PC-9 (cell line): Measurements from ENCODE around the gene SLC51A. TPM values are rescaled to one million over a fixed set of nuclear protein-coding genes. Genes with fewer than 3 reads are reported as not detected.

Experiments used
- BruUV-seq: library from RNA; stranded (reverse); fragments of 400-500 nt; replicated peaks from 2 replicates; lab custom pipeline; 2021; lab: Mats Ljungman, UMichigan
- CTCF ChIA-PET: fragments of 300-600 bp; sonication (Branson Sonifier 250); formaldehyde crosslinking; loops from one replicate; lab custom pipeline; 2022; ENCODE audit warnings: antibody characterized with exemption; lab: Charles Lee
- POLR2A ChIA-PET: fragments of 300-600 bp; sonication (Branson Sonifier 250); formaldehyde crosslinking; loops from one replicate; lab custom pipeline; 2022; ENCODE audit warnings: antibody characterized with exemption; ENCODE audit not compliant: unreplicated experiment; lab: Charles Lee
- DNase-seq, 2 experiments: peaks; one replicate each; pipeline versions ENCODE4 v3.0.0 to v3.0.0-alpha.2; 2015 to 2022; ENCODE audit warnings: mixed read lengths in 1 of 2
- H2AFZ ChIP-seq: fragments of 200-600 bp; sonication (generic); 2 replicates; pipeline ENCODE4 v1.8.1; 2017; ENCODE audit warnings: antibody characterized with exemption
- H3F3A ChIP-seq: fragments of 200-600 bp; sonication (generic); 2 replicates; pipeline ENCODE4 v1.8.1; 2017; ENCODE audit warnings: antibody characterized with exemption, mild to moderate bottlenecking, low read depth; ENCODE audit not compliant: insufficient read depth
- H3K27ac ChIP-seq: fragments of 200-600 bp; sonication (generic); 2 replicates; pipeline ENCODE4 v1.6.1; 2016; ENCODE audit warnings: mixed run types
- H3K27me3 ChIP-seq: fragments of 200-600 bp; sonication (generic); 2 replicates; pipeline ENCODE4 v1.6.1; 2016; ENCODE audit warnings: low read depth, mixed run types; ENCODE audit not compliant: insufficient read depth
- H3K36me3 ChIP-seq: fragments of 200-600 bp; sonication (generic); 2 replicates; pipeline ENCODE4 v1.6.1; 2016; ENCODE audit warnings: low read depth, mixed run types
- H3K4me1 ChIP-seq: fragments of 200-600 bp; sonication (generic); replicated peaks from 2 replicates; pipeline ENCODE4 v1.6.1; 2016; ENCODE audit warnings: mixed run types; ENCODE audit not compliant: insufficient read depth
- H3K4me2 ChIP-seq: fragments of 200-600 bp; sonication (generic); 2 replicates; pipeline ENCODE4 v1.6.1; 2017; ENCODE audit warnings: mixed run types
- H3K4me3 ChIP-seq: fragments of 200-600 bp; sonication (generic); 2 replicates; pipeline ENCODE4 v1.6.1; 2016; ENCODE audit warnings: mixed run types
- H3K79me2 ChIP-seq: fragments of 200-600 bp; sonication (generic); 2 replicates; pipeline ENCODE4 v1.6.1; 2017; ENCODE audit warnings: low read depth, mixed run types
- H3K9me2 ChIP-seq: fragments of 200-600 bp; sonication (generic); 2 replicates; pipeline ENCODE4 v1.8.1; 2017; ENCODE audit warnings: mild to moderate bottlenecking; ENCODE audit not compliant: insufficient read depth
- H3K9me3 ChIP-seq: fragments of 200-600 bp; sonication (generic); 2 replicates; pipeline ENCODE4 v1.8.1; 2016; ENCODE audit warnings: low read depth; ENCODE audit not compliant: insufficient read depth
- H4K20me1 ChIP-seq: fragments of 200-600 bp; sonication (generic); 2 replicates; pipeline ENCODE4 v1.8.1; 2017; ENCODE audit not compliant: insufficient read depth
- EZH2 ChIP-seq: fragments of 200-600 bp; sonication (generic); IDR thresholded peaks from 2 replicates; pipeline ENCODE4 v1.8.0; 2017; ENCODE audit warnings: antibody characterized with exemption, low read depth
- intact Hi-C: fragments of 100-400 bp; cut with micrococcal nuclease; formaldehyde crosslinking; loops from one replicate; pipeline ENCODE4 v1.10.0; 2022; ENCODE audit not compliant: unreplicated experiment
- total RNA-seq: library from RNA; stranded (reverse); gene quantifications from 2 replicates; pipeline ENCODE4 v1.2.3, GENCODE V29; 2021
- TF ChIP-seq, protein P1 (sequence below): fragments of 200-600 bp; sonication (generic); conservative IDR thresholded peaks from 2 replicates; pipeline ENCODE4 v1.6.1; 2017; ENCODE audit warnings: mixed run types, antibody characterized with exemption, mild to moderate bottlenecking, moderate library complexity

SLC51A gene
- total RNA-seq, 1 experiment from 2014 or later: 10.3 TPM

- Histone ChIP-seq H3K36me3 (no peaks in the 10 kb centered on the region), H3K27me3 (no peaks in the 10 kb centered on the region), H3K9me3 (no peaks in the 10 kb centered on the region), H2AFZ (no peak overlapping the region), H4K20me1 (no peaks in the 10 kb centered on the region), H3K9me2 (no peaks in the 10 kb centered on the region), H3K4me2 (no peak overlapping the region), H3K4me1 (no peaks in the 10 kb centered on the region), H3K79me2 (no peaks in the 10 kb centered on the region), H3K27ac (no peak overlapping the region), H3K4me3 (no peak overlapping the region), H3F3A (no peaks in the 10 kb centered on the region)
- ChIA-PET POLR2A (no interaction called here), CTCF (no interaction called here)
- TF ChIP-seq, protein P1, sequence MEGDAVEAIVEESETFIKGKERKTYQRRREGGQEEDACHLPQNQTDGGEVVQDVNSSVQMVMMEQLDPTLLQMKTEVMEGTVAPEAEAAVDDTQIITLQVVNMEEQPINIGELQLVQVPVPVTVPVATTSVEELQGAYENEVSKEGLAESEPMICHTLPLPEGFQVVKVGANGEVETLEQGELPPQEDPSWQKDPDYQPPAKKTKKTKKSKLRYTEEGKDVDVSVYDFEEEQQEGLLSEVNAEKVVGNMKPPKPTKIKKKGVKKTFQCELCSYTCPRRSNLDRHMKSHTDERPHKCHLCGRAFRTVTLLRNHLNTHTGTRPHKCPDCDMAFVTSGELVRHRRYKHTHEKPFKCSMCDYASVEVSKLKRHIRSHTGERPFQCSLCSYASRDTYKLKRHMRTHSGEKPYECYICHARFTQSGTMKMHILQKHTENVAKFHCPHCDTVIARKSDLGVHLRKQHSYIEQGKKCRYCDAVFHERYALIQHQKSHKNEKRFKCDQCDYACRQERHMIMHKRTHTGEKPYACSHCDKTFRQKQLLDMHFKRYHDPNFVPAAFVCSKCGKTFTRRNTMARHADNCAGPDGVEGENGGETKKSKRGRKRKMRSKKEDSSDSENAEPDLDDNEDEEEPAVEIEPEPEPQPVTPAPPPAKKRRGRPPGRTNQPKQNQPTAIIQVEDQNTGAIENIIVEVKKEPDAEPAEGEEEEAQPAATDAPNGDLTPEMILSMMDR: no peak
- TF ChIP-seq EZH2: no peak
- no TSS peak for BruUV-seq
- intact Hi-C loops: no loop called here
- no peak for DNase-seq
Observed at GRCh38 chr3:196232154-196232881, 16.0 kb downstream of the SLC51A start.

DNA sequence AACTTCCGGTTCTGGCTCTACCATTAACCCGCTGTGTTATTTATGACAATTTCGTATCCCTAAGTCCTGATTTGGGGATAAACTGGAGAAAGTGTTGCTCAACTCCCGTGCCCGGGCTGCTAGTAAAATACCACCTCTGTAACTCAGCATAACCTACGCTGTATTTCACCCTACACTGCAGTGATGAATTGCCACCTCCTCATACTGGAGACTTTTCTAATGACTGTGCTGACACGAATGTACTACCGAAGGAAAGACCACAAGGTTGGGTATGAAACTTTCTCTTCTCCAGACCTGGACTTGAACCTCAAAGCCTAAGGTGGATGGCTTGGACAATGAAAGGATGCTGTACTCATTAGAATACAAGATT is 16.5 kb downstream of the SLC51A start:
- no peaks in the 10 kb centered on the region for H3F3A ChIP-seq
- H3K4me2 ChIP-seq: no peak overlapping the region
- intact Hi-C loops: no loop called here
- no peak overlapping the region for H2AFZ ChIP-seq
- H3K27ac ChIP-seq: no peak overlapping the region
- no peak overlapping the region for H3K4me3 ChIP-seq
- TF ChIP-seq EZH2: no peak
- TF ChIP-seq, protein P1: no peak
- H3K27me3 ChIP-seq: no peaks in the 10 kb centered on the region
- H3K36me3 ChIP-seq: no peaks in the 10 kb centered on the region
- CTCF ChIA-PET: no interaction called here
- H3K4me1 ChIP-seq: no peaks in the 10 kb centered on the region
- H3K9me2 ChIP-seq: no peaks in the 10 kb centered on the region
- no peaks in the 10 kb centered on the region for H4K20me1 ChIP-seq
- no peaks in the 10 kb centered on the region for H3K79me2 ChIP-seq
- POLR2A ChIA-PET: no interaction called here
- BruUV-seq: no TSS peak
- DNase-seq: no peak
- no peaks in the 10 kb centered on the region for H3K9me3 ChIP-seq

DNA sequence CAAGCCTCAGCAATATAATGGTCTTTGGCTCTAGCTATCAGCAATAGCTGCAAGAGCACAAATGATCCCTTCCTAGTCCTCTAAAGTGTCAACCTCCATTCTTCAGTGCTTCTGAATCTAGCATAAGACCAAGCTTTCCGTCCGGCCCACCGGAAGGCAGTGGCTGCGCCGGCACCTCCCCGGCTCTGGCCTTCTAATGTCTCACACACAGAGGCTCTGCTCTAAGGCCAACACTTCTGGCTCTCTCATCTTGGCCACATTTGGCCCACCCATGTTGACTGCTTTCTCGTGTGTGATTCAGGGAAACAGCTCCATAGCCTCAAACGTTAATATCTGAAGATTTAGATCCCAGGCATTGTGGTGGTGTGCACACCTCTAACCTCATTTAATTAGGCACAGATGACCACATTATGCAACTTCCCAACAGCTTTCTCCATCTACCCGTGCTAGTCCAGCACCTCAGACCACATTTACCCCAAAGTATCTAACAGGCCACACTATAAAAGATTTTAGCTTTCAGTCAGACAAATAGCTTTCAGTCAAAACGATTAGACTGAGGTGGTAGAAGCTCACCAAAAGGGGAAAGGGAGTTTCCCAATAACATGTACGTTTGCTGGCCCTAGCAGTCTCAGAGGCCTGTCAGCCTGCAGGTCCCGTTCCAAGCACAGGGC is 19.3 kb downstream of the SLC51A start:
- H4K20me1 ChIP-seq: no peaks in the 10 kb centered on the region
- H3F3A ChIP-seq: no peaks in the 10 kb centered on the region; the same call in 1 of the 2 replicates
- H3K27ac ChIP-seq: no peak overlapping the region
- TF ChIP-seq, protein P1: no peak
- TF ChIP-seq EZH2: no peak
- no peak overlapping the region for H3K4me3 ChIP-seq
- ChIA-PET CTCF (interaction anchor here (0.6 kb wide), 2 partner anchors 31 to 348 kb away, joined by 3 read pairs; no protein-coding TSS in a partner anchor), POLR2A (interaction anchor here (0.7 kb wide), 2 partner anchors 12 to 974 kb away, joined by 7 to 8 read pairs; no protein-coding TSS in a partner anchor)
- H3K36me3 ChIP-seq: peaks cover 8% of the 10 kb centered on the region; the same call in 1 of the 2 replicates
- no peaks in the 10 kb centered on the region for H3K27me3 ChIP-seq
- H2AFZ ChIP-seq: no peak overlapping the region
- H3K9me2 ChIP-seq: no peaks in the 10 kb centered on the region
- no peaks in the 10 kb centered on the region for H3K4me1 ChIP-seq
- H3K9me3 ChIP-seq: no peaks in the 10 kb centered on the region
- intact Hi-C loops: no loop called here
- no peak overlapping the region for H3K4me2 ChIP-seq
- no TSS peak for BruUV-seq
- no peak for DNase-seq
- no peaks in the 10 kb centered on the region for H3K79me2 ChIP-seq
